Neural cell (in vitro differentiated cells): ENCODE results near the gene PRRX2.

Source experiments
- CTCF ChIP-seq: fragments of 450-650 bp; IDR thresholded peaks from 2 replicates; pipeline ENCODE4 v1.5.1; 2014; ENCODE audit warnings: antibody characterized with exemption, mild to moderate bottlenecking, moderate library complexity; ENCODE audit not compliant: poor library complexity, severe bottlenecking
- EP300 ChIP-seq: fragments of 450-650 bp; conservative IDR thresholded peaks from 2 replicates; pipeline ENCODE4 v1.6.1; 2014; ENCODE audit warnings: antibody characterized with exemption, mild to moderate bottlenecking, moderate library complexity; ENCODE audit not compliant: poor library complexity, severe bottlenecking
- EZH2 ChIP-seq: fragments of 200-600, 300-800 bp; shearing (Covaris generic), sonication (generic); IDR thresholded peaks from 2 replicates; pipeline ENCODE4 v1.6.1; 2014; ENCODE audit warnings: antibody characterized with exemption, low read length, borderline replicate concordance, mild to moderate bottlenecking; ENCODE audit not compliant: insufficient read depth, poor library complexity, severe bottlenecking
- RAD21 ChIP-seq: fragments of 450-650 bp; conservative IDR thresholded peaks from 2 replicates; pipeline ENCODE4 v1.6.1; 2014; ENCODE audit warnings: antibody characterized with exemption, mild to moderate bottlenecking, moderate library complexity
- REST ChIP-seq: IDR thresholded peaks from 2 replicates; pipeline ENCODE4 v1.6.1; 2012; ENCODE audit warnings: borderline replicate concordance
- SMC3 ChIP-seq: fragments of 450-650 bp; conservative IDR thresholded peaks from 2 replicates; pipeline ENCODE4 v1.6.1; 2014; ENCODE audit warnings: antibody characterized with exemption, mild to moderate bottlenecking, moderate library complexity; ENCODE audit not compliant: poor library complexity
- TAF1 ChIP-seq: IDR thresholded peaks from 2 replicates; pipeline ENCODE4 v1.6.1; 2012; ENCODE audit warnings: low read depth

- TF ChIP-seq EP300 (no peak), CTCF (no peak), EZH2 (no peak), RAD21 (no peak), TAF1 (no peak), REST (no peak), SMC3 (no peak)
These were observed 8.6 kb upstream of the PRRX2 start for GRCh38 chr9:129656795-129657390.
